ENCODE measurements around the gene ASTL.
A peak's percentile ranks its signal among the peaks of the same experiment; 100 is the strongest.

Gene ASTL

GRCh38 chr2:96138179-96139145 lies at the start of gene ASTL:
Gene ASTL (minus strand): TSS chr2:96138502. CDS start chr2:96138436, 66 bp downstream.
- peak; percentile 44 for TF ChIP-seq CTCF (IDR thresholded peaks at IDR 0.05)
- TF ChIP-seq ZFX (IDR thresholded peaks at IDR 0.05; ENCODE audit: borderline replicate concordance) = no peak
- H3K27ac ChIP-seq = peak within 1 kb of the TSS; percentile 42; the same call in 1 of the 2 replicates

DNA sequence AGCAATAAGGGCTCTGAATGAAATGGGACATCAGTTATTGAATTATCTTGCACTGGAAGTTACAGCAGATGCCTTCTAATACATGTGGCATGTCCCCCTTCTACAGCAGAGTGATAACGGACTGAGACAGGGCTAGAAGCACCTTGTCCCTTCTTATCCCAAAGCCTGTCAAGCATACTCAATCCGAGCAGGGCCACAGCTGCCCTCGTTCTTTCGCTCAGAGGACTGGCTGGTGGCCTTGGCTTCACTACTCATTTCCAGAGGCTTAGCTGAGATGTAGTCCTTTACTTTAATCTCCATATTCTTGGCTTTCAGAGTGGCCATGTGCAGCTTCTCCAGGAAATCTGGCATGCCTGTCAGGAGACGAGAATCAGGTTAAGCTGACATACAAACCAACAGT lies 48.3 kb upstream of the ASTL start:
- H3K27ac ChIP-seq = no peak overlapping the region
- TF ChIP-seq ZFX (IDR thresholded peaks at IDR 0.05; ENCODE audit: borderline replicate concordance) (no peak), CTCF (IDR thresholded peaks at IDR 0.05) (no peak)

GRCh38 chr2:96185516-96185915 lies 47.2 kb upstream of the ASTL start:
- no peak for TF ChIP-seq ZFX (IDR thresholded peaks at IDR 0.05; ENCODE audit: borderline replicate concordance)
- TF ChIP-seq CTCF (IDR thresholded peaks at IDR 0.05) = no peak
- H3K27ac ChIP-seq = no peak overlapping the region

DNA sequence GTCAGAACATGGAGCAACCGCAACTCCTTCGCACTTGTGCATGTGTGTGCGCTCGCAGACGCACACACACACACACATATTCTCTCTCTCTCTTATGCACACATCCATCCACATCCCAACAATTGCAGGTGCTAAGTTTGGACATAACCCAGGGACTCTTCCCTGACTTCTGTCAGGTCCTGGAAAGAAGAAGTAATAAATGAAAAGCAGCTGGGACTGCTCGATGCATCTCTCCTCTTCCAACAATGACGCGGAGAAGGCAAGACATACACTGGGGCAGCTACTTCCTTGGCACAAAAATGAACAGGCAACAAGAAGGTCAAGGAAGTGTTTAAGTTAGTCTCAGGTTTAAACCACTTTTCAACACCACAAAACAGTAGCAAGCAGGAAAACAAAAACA lies 46.7 kb upstream of the ASTL start:
- TF ChIP-seq ZFX (IDR thresholded peaks at IDR 0.05; ENCODE audit: borderline replicate concordance) (no peak), CTCF (IDR thresholded peaks at IDR 0.05) (no peak)
- no peak overlapping the region for H3K27ac ChIP-seq

GRCh38 chr2:96184188-96184587 lies 45.9 kb upstream of the ASTL start:
- H3K27ac ChIP-seq = no peak overlapping the region
- TF ChIP-seq ZFX (IDR thresholded peaks at IDR 0.05; ENCODE audit: borderline replicate concordance) = no peak
- TF ChIP-seq CTCF (IDR thresholded peaks at IDR 0.05) = no peak

- TF ChIP-seq ZFX (IDR thresholded peaks at IDR 0.05; ENCODE audit: borderline replicate concordance) (no peak), CTCF (IDR thresholded peaks at IDR 0.05) (no peak)
- H3K27ac ChIP-seq = no peak overlapping the region
These were observed 43.2 kb upstream of the ASTL start for GRCh38 chr2:96181529-96181928.

GRCh38 chr2:96180521-96180920 lies 42.2 kb upstream of the ASTL start:
- TF ChIP-seq ZFX (IDR thresholded peaks at IDR 0.05; ENCODE audit: borderline replicate concordance) (no peak), CTCF (IDR thresholded peaks at IDR 0.05) (no peak)
- no peak overlapping the region for H3K27ac ChIP-seq
